Thyroid gland (tissue), 4 donors: ENCODE data around the gene MRPL14.

Experiments
- POLR2A ChIP-seq, 2 donors: fragments of 450-650 bp; IDR thresholded peaks; one replicate each; pipeline ENCODE4 v1.6.1; 2017; ENCODE audit warnings: antibody characterized with exemption in 2 of 2, mild to moderate bottlenecking in 2 of 2, moderate library complexity in 1 of 2
- TF ChIP-seq, protein P1 (sequence below), 6 experiments: fragments of 200-600 bp in 3 of 6; fragments of 450-650 bp in 3 of 6; sonication (generic) in 3 of 6; IDR thresholded peaks; one replicate each; pipeline ENCODE4 v1.5.1; 2016 to 2019; ENCODE audit warnings: antibody characterized with exemption in 6 of 6, mild to moderate bottlenecking in 2 of 6, inconsistent platforms in 1 of 6, moderate library complexity in 1 of 6

DNA sequence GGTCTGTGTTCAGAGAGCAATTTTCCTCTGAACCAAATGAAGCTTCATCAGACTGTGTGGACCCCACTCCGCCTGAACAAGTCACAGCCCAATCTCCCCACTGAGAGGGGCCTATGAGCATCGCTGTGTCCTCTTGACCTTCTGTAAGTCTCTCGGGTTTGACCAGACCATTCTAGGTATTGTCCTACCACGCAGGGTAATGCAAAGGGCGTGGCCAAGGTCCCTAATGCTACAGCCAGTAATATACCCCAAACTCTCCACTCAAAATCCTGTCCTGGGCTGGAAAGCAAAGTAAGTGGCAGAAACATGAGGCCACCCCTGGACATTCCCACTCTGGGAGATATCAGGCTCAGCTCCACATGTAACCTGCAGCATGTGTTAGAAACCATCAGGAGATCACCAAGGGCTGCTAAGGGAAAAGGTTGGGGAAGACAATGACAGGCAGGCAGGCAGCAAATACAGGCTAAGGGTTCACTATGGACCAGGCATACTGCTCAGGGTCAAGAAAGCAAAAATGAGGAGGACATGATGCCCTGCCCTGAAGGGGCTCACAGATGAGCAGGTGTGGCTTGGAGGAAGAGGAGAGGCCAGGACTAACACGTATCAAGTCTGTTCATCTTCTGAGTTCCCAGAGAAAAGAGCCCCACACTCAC lies 33.4 kb downstream of the MRPL14 start:
- TF ChIP-seq, protein P1, sequence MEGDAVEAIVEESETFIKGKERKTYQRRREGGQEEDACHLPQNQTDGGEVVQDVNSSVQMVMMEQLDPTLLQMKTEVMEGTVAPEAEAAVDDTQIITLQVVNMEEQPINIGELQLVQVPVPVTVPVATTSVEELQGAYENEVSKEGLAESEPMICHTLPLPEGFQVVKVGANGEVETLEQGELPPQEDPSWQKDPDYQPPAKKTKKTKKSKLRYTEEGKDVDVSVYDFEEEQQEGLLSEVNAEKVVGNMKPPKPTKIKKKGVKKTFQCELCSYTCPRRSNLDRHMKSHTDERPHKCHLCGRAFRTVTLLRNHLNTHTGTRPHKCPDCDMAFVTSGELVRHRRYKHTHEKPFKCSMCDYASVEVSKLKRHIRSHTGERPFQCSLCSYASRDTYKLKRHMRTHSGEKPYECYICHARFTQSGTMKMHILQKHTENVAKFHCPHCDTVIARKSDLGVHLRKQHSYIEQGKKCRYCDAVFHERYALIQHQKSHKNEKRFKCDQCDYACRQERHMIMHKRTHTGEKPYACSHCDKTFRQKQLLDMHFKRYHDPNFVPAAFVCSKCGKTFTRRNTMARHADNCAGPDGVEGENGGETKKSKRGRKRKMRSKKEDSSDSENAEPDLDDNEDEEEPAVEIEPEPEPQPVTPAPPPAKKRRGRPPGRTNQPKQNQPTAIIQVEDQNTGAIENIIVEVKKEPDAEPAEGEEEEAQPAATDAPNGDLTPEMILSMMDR (IDR thresholded peaks at IDR 0.05): no peak
- no peak for TF ChIP-seq POLR2A (IDR thresholded peaks at IDR 0.05)
